ENCODE results near the gene PCCA. TPM values are rescaled to one million over a fixed set of nuclear protein-coding genes. Genes with fewer than 3 reads are reported as not detected.

PCCA gene
- total and polyA plus RNA-seq, 7 donors, result 18.0 to 45.6 (median 42.8) TPM

GRCh38 chr13:100349594-100349993, 260.7 kb downstream of the PCCA start:
- Histone ChIP-seq H3K4me3 (no peak overlapping the region), H3K4me1 (no peaks in the 10 kb centered on the region), H3K27me3 (no peaks in the 10 kb centered on the region), H3K27ac (no peak overlapping the region), H3K36me3 (no peaks in the 10 kb centered on the region), H3K9me3 (peaks cover 0 to 2% (median 0%) of the 10 kb centered on the region in 4 donors)
- intact Hi-C loops (cut with DNase I), result no loop called here
- no peak for DNase-seq
- TF ChIP-seq POLR2AphosphoS5 (IDR thresholded peaks at IDR 0.05) (no peak), POLR2A (IDR thresholded peaks at IDR 0.05) (no peak), EP300 (IDR thresholded peaks at IDR 0.05) (no peak), CTCF (IDR thresholded peaks at IDR 0.05) (no peak)
- 36 to 58% methylated on average over 3 of the region's 3 CpGs for WGBS, 2 donors

- Histone ChIP-seq H3K4me1 (no peaks in the 10 kb centered on the region), H3K36me3 (no peaks in the 10 kb centered on the region), H3K9me3 (no peaks in the 10 kb centered on the region), H3K4me3 (no peak overlapping the region), H3K27ac (no peak overlapping the region), H3K27me3 (no peaks in the 10 kb centered on the region)
- TF ChIP-seq CTCF (IDR thresholded peaks at IDR 0.05), result no peak
- no peak for TF ChIP-seq EP300 (IDR thresholded peaks at IDR 0.05)
- no peak for TF ChIP-seq POLR2AphosphoS5 (IDR thresholded peaks at IDR 0.05)
- no peak for TF ChIP-seq POLR2A (IDR thresholded peaks at IDR 0.05)
- no peak for DNase-seq
- intact Hi-C loops (cut with DNase I), result no loop called here
Measured at GRCh38 chr13:100350601-100351000, 261.7 kb downstream of the PCCA start.

- Histone ChIP-seq H3K4me1 (no peaks in the 10 kb centered on the region), H3K27me3 (no peaks in the 10 kb centered on the region), H3K27ac (no peak overlapping the region), H3K9me3 (no peaks in the 10 kb centered on the region), H3K36me3 (no peaks in the 10 kb centered on the region), H3K4me3 (no peak overlapping the region)
- DNase-seq, result no peak
- 73 to 76% methylated on average over 1 of the region's 1 CpG for WGBS, 2 donors
- intact Hi-C loops (cut with DNase I), result no loop called here
- TF ChIP-seq EP300 (IDR thresholded peaks at IDR 0.05) (no peak), POLR2AphosphoS5 (IDR thresholded peaks at IDR 0.05) (no peak), POLR2A (IDR thresholded peaks at IDR 0.05) (no peak), CTCF (IDR thresholded peaks at IDR 0.05) (no peak)
Measured at GRCh38 chr13:100356426-100356825, 267.5 kb downstream of the PCCA start.

- H3K27ac ChIP-seq, result no peak overlapping the region
- TF ChIP-seq POLR2A (IDR thresholded peaks at IDR 0.05), result no peak
- TF ChIP-seq CTCF (IDR thresholded peaks at IDR 0.05), result no peak
- TF ChIP-seq POLR2AphosphoS5 (IDR thresholded peaks at IDR 0.05), result no peak
- no peak for TF ChIP-seq EP300 (IDR thresholded peaks at IDR 0.05)
- H3K9me3 ChIP-seq, result no peaks in the 10 kb centered on the region
- no peaks in the 10 kb centered on the region for H3K36me3 ChIP-seq
- no peak for DNase-seq
- intact Hi-C loops (cut with DNase I), result no loop called here
- no peaks in the 10 kb centered on the region for H3K27me3 ChIP-seq
- 81 to 83% methylated on average over 3 of the region's 3 CpGs for WGBS, 2 donors
- no peak overlapping the region for H3K4me3 ChIP-seq
- H3K4me1 ChIP-seq, result no peaks in the 10 kb centered on the region
Measured at GRCh38 chr13:100356889-100357288, 268.0 kb downstream of the PCCA start.

GRCh38 chr13:100357764-100358163, 268.9 kb downstream of the PCCA start:
- no peaks in the 10 kb centered on the region for H3K4me1 ChIP-seq
- no peak for DNase-seq
- H3K27ac ChIP-seq, result no peak overlapping the region
- H3K27me3 ChIP-seq, result no peaks in the 10 kb centered on the region
- 98 to 100% methylated on average over 1 of the region's 1 CpG for WGBS, 2 donors
- no peaks in the 10 kb centered on the region for H3K36me3 ChIP-seq
- no peaks in the 10 kb centered on the region for H3K9me3 ChIP-seq
- intact Hi-C loops (cut with DNase I), result no loop called here
- no peak overlapping the region for H3K4me3 ChIP-seq
- TF ChIP-seq POLR2A (IDR thresholded peaks at IDR 0.05), result no peak
- no peak for TF ChIP-seq CTCF (IDR thresholded peaks at IDR 0.05)
- TF ChIP-seq POLR2AphosphoS5 (IDR thresholded peaks at IDR 0.05), result no peak
- no peak for TF ChIP-seq EP300 (IDR thresholded peaks at IDR 0.05)
